Renal pelvis (tissue), 4 donors: ENCODE results near the gene FFAR4. TPM values are rescaled to one million over a fixed set of nuclear protein-coding genes. Genes with fewer than 3 reads are reported as not detected.

Experiments used
- DNase-seq: peaks from one replicate; pipeline ENCODE4 v3.0.0-alpha.2; 2013
- polyA plus RNA-seq, 3 donors: library from polyadenylated mRNA; unstranded; fragments of 120-200 nt; gene quantifications; one replicate each; pipeline ENCODE4 v1.2.1, GENCODE V29; 2013; ENCODE audit not compliant: insufficient read length in 3 of 3

Gene FFAR4
- polyA plus RNA-seq, 3 donors = 0.03 TPM; not detected in 2

DNA sequence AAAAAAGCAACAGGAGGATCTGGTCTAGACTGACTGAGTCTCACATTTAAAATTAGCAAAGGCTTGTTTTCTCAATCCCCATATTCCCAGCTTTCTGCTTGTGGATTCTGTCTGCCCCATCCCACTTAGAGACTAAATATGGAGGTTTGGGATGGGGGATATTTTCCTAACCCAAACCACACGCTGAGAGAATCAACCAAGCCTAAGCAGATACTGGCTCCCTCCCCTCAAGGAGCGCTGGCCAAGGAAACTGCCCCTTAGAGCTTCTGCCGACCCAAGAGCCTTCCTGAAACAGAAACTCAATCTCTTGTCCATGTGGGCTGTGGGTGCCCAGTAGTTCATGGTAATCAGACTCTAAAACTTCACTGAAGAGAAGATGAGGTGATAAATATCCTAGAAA, 3.9 kb downstream of the FFAR4 start:
- DNase-seq = no peak

DNA sequence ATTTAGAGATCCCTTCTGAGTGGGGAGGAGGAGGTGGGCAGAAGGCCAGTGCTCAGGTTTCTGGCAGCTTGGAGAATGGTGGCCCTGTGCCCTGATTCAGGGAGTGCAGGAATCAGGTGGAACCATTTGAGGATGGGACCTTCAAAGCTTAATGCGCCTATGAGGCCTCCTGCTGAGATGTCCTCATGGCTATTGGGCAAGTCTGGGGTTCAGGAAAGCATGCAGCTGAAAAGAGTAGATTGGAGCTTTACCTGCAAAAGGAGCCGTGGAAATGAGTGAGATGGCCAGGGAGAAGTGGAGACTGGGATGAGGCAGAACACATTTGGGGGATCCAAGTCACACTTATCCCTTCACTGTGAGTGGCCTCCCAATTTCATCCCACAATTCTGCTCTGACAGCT, 6.1 kb downstream of the FFAR4 start:
- no peak for DNase-seq

DNA sequence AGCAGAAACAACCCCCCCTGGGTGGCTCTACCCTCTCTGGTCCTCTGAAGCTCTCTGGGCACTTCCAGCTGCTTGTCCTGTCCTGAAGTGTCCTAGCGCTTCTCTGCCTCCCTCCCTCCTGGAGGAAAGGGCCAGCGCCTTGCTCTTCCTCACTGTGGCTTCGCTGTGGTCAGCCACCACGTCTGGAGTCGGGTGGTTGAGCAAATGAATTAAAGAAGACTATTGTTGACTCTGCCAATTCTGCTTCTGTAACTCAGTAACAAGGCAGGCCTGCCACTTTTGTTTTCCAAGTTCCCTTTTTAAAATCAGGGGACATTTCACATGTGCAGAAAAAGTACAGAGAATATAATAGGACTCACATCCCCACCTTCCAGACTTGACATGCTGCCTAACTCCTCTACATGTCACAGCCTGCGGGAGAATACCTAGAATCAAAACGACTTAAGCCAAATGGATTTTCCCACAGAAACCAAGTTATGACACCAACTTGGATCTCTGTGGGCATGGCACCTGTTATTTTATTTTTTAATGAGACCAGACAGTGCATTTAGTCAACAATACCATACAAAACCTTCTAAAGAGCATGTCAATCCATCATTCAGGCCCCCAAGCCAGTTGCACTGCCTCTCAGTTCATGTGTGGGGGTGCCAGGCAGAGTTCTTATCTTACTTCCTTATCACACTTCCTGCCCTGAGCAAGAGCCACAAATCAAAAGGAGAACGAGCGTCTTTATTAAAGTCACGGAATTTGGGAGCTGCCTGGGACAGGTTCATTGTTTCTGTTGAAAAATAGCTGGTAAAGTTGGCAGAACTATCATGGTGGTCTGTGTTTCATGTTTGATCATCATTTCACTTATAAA, 6.8 kb downstream of the FFAR4 start:
- DNase-seq = no peak

DNA sequence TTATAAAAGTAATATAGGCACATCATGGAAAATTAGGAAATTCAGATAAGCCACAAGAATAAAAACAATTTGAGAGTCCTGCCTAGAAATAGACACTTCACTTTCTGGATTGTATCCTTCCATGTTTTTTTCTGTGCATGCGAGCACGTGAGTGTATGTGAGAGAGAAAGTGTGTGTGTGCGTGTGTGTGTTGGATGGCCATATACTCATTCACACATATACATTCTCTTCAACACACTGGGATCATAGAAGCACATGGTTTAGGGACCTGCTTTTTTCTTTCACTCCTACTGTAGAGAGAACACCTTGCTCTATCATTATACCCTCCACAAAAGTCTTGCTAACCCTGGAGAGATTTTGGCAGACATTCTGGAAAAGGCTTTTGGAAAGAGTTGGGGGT, 7.5 kb downstream of the FFAR4 start:
- no peak for DNase-seq

DNA sequence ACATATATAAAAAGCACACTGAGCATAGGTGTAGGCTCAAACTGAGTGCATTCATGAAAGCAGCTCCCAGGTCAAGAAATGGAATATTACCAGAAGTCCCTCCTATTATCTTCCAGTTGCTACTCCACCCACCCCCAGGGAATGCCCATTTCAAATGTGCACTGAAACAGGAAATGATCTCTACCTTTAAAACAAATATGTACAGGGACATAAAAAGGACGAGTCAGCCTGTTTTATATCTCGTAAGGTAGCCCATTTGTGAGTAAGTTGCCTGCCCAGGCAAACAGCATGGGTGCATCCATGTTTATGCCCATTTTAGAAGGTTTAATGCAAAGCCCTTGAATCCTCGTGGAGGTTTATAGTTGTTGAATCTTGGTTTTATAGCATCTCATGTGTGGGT, 10.4 kb downstream of the FFAR4 start:
- no peak for DNase-seq

DNA sequence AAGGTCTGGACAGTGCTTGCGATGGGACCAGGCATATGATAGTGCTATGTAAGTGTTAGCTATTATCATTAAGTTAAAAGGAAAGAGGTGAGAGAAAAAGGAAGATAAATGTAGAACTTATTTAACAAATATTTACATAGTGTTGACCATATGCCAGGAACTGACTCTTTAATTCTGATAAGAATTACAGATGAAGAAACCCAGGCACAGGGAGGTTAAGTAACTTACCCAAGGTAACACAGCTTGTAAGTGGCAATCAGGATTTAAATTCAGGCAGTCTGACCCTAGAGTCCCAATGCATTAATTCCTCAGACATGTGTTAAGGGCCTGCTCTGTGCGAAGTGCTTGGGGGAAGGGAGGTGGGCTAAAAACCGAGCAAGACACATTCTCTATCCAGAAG, 11.1 kb downstream of the FFAR4 start:
- no peak for DNase-seq

DNA sequence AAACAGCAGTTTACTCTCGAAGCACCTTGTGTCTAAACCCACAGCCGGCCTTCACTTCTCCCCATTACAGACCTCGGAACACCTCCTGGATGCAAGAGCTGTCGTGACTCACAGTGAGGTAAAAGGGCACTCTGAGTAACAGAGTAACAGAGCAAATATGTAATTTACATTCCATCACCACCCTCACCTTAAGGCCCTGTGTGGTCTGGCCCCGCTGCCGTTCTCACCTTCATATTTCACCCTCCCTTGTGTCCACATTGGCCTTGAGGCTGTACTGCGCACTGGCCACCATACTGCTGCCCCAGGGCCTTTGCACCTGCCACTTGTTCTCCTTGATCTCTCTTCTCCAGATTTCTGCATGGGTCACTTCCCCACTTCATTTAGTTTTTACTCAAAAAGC, 12.6 kb downstream of the FFAR4 start:
- no peak for DNase-seq

DNA sequence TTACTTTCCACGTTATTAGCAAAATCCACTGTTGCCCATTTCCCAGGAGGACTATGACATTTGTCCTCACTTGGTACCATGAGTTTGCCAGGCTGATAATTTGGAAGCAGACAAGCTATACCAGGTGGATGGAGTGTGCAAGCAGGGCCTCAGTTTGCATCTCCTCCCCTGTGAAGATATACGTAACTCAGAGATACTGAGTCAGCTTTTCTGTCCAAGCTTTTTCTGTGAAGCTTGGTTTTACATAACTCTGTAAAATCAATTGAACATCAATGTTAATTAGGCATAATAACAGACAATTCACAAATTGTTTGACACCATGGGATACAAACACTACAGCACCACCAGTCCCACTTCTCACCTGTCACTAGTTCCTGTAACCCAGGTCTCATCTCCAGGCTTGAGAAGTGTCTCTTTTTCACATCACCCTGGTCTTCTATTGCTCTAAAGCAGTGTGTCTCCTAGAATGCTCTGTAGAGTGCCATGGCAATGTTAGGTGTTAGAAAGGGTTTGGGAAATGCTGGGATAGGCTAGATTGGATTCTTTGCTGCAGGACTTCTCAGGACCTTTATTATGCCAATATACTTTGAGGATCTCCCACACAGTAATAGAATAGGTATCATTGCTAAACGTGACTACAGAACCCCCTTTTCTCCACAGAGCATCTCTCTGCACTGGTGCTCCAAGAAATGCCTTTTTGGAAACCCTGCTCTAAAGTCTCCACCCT, 13.7 kb downstream of the FFAR4 start:
- no peak for DNase-seq

DNA sequence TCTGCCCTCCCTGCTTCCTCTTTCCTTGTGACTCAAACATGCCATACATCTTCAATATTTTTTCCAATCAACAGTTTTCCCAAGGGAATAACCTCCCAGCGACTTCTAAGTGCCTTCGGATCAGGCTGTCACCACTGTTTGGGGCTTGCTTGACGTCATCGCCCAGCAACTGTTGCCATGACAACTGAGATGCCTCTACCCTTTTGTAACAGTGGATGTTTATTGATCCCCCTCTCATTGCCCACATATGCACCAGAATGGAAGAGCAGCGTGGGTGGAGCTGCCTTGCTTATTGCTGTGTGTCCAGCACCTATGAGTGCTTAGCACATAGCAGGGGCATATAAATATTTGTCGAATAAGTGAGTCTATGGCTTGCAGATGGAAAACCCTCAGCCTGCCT, 14.4 kb downstream of the FFAR4 start:
- DNase-seq = no peak

DNA sequence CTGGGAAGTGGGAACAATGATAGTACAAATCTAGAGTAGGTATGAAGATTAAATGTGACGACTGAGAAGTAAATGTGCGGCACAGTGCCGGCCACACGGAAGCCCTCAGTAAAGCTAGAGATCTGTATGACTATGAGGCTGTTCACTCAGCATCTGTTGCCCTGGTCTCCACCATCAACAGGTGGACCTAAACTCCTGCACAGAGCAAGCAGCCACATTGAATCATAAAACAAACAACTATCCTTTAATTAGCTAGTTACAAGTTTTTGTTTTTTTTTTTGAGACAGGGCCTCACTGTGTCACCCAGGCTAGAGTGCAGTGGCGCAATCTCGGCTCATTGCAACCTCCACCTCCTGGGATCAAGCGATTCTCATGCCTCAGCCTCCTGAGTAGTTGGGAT, 18.0 kb downstream of the FFAR4 start:
- no peak for DNase-seq

DNA sequence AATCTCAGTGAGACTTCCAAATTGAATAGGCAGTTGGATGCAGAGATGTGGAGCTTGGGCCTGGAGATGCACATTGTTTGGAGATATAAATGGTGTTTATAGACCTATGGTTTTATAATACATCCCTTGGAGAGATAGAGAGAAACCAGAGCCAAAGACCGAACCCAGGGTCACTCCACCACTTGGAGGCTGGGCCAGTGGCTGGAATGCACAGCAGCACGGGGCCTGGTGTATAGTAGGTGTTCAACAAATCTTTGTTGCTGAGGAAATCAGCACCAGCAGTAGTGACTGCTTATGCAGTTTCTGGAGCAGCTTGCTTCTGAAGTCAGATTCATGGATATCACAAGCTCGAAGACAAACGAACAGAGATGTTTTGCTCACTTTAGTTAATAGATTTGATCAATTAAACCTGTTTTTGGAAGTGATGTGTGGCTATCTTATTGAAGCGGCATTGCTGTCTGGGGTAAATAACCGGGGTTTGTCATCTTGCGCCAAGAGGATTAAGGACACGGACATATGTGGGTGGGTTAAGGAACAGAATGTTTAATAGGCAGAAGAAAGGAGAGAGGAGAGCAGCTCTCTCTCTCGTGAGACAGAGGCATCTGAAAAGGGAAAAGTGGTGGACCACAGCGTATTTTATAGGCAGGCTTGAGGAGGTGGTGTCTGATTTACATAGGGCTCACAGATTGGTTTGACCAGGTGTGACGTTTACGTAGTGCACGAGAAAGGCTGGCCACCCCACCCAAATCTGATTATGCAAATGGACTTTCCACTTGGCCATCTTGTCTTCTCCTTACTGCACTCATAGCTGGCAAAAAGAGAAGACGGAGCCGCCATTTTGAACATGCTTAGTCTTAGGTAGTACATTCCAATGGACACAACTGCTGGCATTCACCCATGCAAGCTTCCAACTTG, 23.4 kb downstream of the FFAR4 start:
- no peak for DNase-seq

DNA sequence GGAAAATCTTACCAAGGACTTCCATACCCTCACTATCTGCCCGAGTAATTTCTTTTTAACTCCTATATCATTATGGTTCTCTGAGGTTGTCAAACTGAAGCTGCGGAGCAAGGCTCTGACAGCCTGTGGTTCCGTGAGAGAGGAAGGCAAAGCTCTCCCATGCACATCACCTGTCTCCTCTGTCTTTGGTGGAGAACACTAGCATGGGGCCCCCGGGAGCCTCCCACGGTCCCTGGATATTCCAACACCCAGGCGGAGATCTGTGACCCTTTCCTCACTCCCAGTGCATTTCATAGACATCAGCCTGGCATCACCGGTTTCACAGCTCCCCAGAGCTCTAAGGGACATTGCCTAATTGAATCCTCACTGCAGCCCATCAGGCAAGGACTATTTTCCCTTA, 24.2 kb downstream of the FFAR4 start:
- DNase-seq = no peak

DNA sequence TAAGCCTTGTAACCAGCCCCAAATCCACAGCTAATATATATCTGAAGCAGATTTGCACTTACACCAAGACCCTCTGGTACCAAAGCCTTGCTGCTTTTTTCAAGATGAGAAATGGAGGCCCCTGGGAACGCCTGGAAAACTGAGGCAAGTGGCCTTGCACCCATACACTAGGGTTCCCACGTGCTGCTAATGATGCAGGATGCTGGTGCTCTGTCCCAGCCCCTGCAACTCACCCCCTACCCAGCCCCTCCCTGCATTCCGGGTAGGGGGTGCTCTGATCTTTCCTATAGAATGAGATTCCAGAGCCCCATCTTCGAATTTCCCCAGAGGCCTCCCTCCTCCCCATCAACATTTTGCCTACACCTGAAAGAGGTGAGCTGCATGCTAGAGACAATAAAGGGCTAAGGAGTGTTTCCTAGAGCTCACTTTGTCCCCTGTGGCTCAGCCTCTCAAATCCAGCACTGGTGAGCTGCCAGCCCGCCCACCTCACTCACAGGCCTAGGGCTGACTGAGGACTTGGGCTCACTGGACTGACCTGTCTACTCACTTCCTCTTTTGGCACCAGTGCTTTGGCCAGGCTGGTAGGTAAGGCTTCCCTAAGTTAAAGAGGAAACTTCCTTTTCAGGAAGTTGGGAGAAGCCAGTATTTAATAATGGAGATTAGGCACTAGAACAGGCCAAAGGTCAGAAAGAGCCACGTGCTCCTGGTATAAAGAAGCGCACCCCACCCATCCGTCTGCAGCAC, 24.8 kb downstream of the FFAR4 start:
- no peak for DNase-seq

DNA sequence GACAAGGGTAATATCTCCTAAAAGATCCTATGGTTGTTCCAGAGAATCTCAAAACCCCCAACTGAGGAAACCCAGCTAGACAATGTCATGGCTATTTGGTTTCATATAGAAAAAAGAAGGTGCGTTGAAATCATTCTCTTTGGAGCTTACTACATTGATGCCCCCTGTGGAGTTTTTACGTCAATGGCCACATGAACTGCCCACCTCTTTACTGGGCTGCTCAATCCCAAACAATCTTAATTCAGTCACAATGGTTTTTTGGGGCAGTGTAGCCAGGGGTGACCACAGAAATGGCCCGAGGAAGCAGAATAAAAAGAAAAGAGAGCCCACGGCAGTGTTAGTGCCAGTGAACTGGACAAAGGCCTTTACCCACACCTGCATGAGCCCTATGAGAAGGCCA, 26.8 kb downstream of the FFAR4 start:
- no peak for DNase-seq

DNA sequence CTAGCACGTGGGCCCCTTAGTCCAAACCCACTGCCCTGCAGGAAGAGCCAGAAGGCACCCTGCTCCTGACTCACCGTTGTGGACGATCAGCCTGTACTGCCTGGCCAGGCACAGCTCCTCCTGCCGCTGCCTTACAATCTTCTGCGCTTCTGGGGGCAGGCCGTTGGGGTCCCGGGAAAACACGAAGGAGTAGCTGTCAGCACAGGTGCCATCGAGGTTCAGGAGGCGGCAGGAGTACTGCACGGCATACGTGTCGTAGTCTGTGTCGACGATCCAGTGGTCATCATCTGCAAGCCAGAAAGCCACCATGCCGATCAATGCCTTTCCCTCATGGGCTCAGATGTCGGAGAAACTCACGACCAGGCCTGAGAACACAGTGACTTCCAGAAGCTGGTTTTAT, 27.3 kb downstream of the FFAR4 start:
- no peak for DNase-seq

DNA sequence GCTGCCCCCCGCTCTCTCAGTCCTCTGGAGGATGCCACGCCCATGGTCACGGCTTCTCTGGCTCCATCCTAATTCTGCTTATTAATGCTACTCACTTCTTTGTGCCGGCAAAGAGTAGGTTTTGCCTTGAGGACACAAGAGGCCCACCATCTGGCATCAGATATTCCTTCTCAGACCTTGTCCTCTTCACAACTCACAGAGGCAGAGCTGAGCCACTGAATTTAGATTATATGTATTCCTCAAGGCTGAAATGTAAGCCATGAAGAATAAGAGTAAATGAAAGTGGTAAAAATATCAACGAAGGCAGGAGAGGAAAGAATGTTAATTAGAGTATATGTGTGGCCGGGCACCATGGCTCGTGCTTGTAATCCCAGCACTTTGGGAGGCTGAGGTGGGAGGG, 28.1 kb downstream of the FFAR4 start:
- no peak for DNase-seq

DNA sequence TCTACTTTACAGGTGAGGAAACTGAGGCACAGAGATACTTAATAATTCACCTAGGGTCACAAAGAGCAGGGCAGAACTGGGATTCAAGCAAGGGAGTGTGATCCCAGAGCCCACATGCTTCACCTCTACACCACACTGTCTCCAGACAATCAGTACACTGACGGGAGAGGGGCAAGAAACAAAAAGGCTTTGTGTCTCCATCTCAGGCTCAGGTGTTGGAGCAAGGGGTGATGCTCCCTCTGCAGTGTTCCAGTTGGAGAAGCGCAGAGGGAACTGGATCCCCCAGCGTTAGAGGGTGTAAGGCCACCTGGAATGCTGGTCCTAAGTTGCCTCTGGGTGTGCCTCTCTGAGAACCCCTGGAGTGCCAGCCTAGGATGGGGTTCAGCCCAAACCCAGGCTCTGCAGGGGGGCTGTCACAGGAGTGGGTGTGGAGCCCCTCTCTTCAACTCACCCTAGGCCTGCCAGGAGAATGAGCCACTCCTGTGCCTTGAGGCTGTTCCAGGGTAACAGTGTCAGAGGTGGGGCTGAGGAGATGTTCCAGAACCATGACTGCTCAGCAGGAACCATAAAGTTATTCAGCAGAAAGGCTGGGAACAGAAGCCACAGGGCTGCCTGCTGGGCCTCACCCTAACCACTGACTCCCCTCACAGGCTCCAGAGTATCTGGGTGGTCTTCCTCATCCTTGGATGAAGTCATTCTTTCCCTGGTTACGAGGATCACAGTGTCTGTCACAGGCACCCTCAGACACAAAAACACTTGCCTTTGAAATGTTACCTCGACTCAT, 29.1 kb downstream of the FFAR4 start:
- no peak for DNase-seq

DNA sequence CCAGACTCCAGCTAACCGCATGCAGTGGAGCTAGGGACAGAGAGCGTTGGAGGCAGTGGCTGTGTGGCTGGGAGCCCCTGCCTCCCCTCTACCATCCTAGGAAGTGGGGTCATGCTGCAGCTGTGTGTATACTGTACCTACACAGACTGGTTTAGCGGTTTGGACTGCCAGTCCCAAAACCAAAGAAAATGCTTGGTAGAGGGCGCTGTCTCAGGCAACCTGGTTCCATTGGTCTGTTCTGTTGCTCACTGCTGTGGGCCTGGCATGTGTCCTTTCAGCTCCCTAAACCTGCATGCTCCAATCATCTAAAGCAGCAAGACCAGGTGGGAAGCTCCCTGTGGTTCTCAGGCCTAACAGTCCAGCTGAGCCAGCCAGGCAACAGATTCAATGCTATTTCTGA, 30.1 kb downstream of the FFAR4 start:
- no peak for DNase-seq

DNA sequence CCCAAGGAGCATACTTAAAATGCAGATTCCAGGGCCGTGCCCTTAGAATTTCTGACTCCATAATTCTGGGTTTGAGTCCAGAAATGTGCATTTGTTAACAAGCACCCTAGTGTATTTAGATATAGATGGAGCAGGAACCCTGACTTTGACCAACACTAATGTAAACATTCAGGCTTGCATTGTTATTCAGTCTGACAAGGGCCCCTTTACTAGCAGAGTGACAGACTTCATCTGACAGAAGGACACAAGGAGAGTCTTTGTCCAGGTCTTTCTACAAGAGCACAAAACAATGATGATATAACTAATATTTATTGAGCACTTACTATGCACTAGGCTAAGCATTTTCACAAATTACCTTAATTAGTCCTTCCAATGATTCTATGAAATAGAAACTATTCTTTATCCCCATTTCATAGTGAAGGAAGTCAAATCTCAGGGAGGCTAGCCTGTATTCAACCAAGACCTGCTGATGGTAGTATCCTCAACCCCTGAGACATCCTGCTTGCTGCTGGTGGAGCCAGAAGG, 30.7 kb downstream of the FFAR4 start:
- no peak for DNase-seq

DNA sequence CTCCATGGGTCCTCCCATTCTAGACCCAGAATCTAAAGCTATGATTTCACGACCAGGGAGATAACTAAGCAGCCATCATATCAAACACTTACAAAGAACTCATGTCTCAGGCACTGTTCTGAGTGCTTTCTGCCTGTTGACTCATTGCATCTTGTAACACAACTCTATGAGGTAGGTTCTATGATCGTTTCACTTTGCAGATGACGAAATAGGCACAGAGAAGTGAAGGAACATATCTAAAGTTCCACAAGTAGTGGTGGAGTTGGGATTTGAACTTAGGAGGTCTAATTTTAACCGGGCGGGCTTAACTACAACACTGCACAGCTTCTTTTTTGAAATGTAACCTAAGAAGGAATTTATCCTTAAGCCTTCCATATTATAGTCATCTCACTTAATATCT, 31.7 kb downstream of the FFAR4 start:
- DNase-seq = no peak

DNA sequence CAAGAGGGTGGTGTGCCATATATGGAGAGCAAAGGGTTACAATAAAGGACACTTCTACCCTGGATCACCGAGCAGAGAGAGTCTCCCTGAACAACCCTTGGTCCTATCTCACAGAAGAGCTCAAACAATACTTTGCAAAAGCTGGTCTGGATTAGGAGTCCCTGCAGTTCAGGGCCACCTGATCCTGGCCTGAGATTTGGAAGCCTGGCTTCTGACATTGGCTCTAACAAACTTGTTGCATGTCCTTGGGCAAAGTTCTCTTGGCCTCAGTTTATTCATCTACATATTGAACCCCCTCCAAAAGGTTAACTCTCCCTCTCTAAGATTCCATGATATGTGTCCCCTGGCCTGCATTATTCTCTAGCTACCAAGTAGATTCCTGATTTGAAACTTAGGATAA, 32.9 kb downstream of the FFAR4 start:
- DNase-seq = no peak
